Activated naive CD4-positive, alpha-beta T cell treated with anti-CD3 and anti-CD28 coated beads for 36 hours (primary cell): ENCODE data around the gene MRPS35. TPM values are rescaled to one million over a fixed set of nuclear protein-coding genes. Genes with fewer than 3 reads are reported as not detected.
"Not testable (repeated sequence)": the region's sequence is repeated elsewhere in the genome, so short reads cannot be mapped to it uniquely, and the experiment has no call there.

Source experiments
- CTCF ChIA-PET: fragments of 350-600 bp; sonication (Branson Sonifier 250); formaldehyde crosslinking; loops from one replicate; lab custom pipeline; 2021; ENCODE audit warnings: antibody characterized with exemption; lab: Charles Lee
- DNase-seq: peaks from one replicate; pipeline ENCODE4 v3.0.0-alpha.2; 2020
- H3K27ac Mint-ChIP-seq: one replicate; pipeline ENCODE4 v1.8.0; 2021; ENCODE audit warnings: mild to moderate bottlenecking, mixed read lengths
- H3K27me3 Mint-ChIP-seq: one replicate; pipeline ENCODE4 v1.8.0; 2021; ENCODE audit warnings: low read depth, mixed read lengths
- H3K36me3 Mint-ChIP-seq: one replicate; pipeline ENCODE4 v1.8.0; 2021; ENCODE audit warnings: low read depth, mixed read lengths
- H3K4me1 Mint-ChIP-seq: one replicate; pipeline ENCODE4 v1.8.0; 2021; ENCODE audit warnings: low read depth, mixed read lengths
- H3K4me3 Mint-ChIP-seq: one replicate; pipeline ENCODE4 v1.8.0; 2021; ENCODE audit warnings: mild to moderate bottlenecking, moderate library complexity, mixed read lengths
- H3K9me3 Mint-ChIP-seq: one replicate; pipeline ENCODE4 v1.8.0; 2021; ENCODE audit warnings: mixed read lengths
- intact Hi-C: fragments of 100-400 bp; cut with micrococcal nuclease; formaldehyde crosslinking; loops from one replicate; pipeline ENCODE4 v1.15.1; 2023
- total RNA-seq, 2 experiments: library from RNA; stranded (reverse); gene quantifications; one replicate each; pipeline ENCODE4 v1.2.3, GENCODE V29; 2021

MRPS35 gene
- total RNA-seq, 2 experiments from 2014 or later, result 53.1 to 57.6 TPM

GRCh38 chr12:27709932-27710591 is 570 bp upstream of the MRPS35 start:
- intact Hi-C loops, result loop anchor here (1.0 to 10.0 kb wide), 12 partner anchors 70 to 1671 kb away; partner anchors contain the start of genes BMAL2, CCDC91, ERGIC2 and FGFR1OP2
- Mint-ChIP-seq H3K27me3 (no peaks in the 10 kb centered on the region), H3K9me3 (no peaks in the 10 kb centered on the region), H3K4me1 (peaks cover 18% of the 10 kb centered on the region), H3K4me3 (peak overlapping the region; percentile 98), H3K27ac (peak overlapping the region; percentile 92), H3K36me3 (peaks cover 4% of the 10 kb centered on the region)
- CTCF ChIA-PET, result interaction anchor here (1.0 kb wide), 1 partner anchor 11 kb away, joined by 3 read pairs; no protein-coding TSS in a partner anchor
- DNase-seq, result no peak

- Mint-ChIP-seq H3K9me3 (no peaks in the 10 kb centered on the region), H3K36me3 (peaks cover 5% of the 10 kb centered on the region), H3K4me3 (peak overlapping the region; percentile 98), H3K4me1 (peaks cover 19% of the 10 kb centered on the region), H3K27ac (peak overlapping the region; percentile 92), H3K27me3 (no peaks in the 10 kb centered on the region)
- CTCF ChIA-PET, result no interaction called here
- intact Hi-C loops, result loop anchor here (2.0 kb wide), 4 partner anchors 188 to 688 kb away; partner anchors contain the start of genes BMAL2, MED21 and STK38L
- DNase-seq, result peak; percentile 26
Measured at GRCh38 chr12:27711317-27711682, 668 bp downstream of the MRPS35 start.

GRCh38 chr12:27711967-27712366 is 1.3 kb downstream of the MRPS35 start:
- H3K27me3 Mint-ChIP-seq, result no peaks in the 10 kb centered on the region
- H3K4me3 Mint-ChIP-seq, result peak overlapping the region; percentile 17
- CTCF ChIA-PET, result no interaction called here
- no peak overlapping the region for H3K27ac Mint-ChIP-seq
- no peak for DNase-seq
- H3K36me3 Mint-ChIP-seq, result peaks cover 7% of the 10 kb centered on the region
- peaks cover 19% of the 10 kb centered on the region for H3K4me1 Mint-ChIP-seq
- H3K9me3 Mint-ChIP-seq, result no peaks in the 10 kb centered on the region
- intact Hi-C loops, result loop anchor here (2.0 kb wide), 4 partner anchors 189 to 689 kb away; partner anchors contain the start of genes BMAL2, MED21 and STK38L

GRCh38 chr12:27723212-27723611 is 12.6 kb downstream of the MRPS35 start:
- CTCF ChIA-PET, result interaction anchor here (0.6 to 1.8 kb wide), 6 partner anchors 10 to 217 kb away, joined by 3 to 7 read pairs (median 4); no protein-coding TSS in a partner anchor
- H3K4me3 Mint-ChIP-seq, result no peak overlapping the region
- H3K9me3 Mint-ChIP-seq, result no peaks in the 10 kb centered on the region
- peaks cover 13% of the 10 kb centered on the region for H3K36me3 Mint-ChIP-seq
- no peak for DNase-seq
- no peak overlapping the region for H3K27ac Mint-ChIP-seq
- peaks cover 7% of the 10 kb centered on the region for H3K4me1 Mint-ChIP-seq
- no peaks in the 10 kb centered on the region for H3K27me3 Mint-ChIP-seq
- intact Hi-C loops, result no loop called here

GRCh38 chr12:27730097-27730588 is 19.5 kb downstream of the MRPS35 start:
- H3K9me3 Mint-ChIP-seq, result no peaks in the 10 kb centered on the region
- intact Hi-C loops, result loop anchor here (10.0 kb wide), 1 partner anchor 1145 kb away; no protein-coding TSS in a partner anchor
- H3K4me3 Mint-ChIP-seq, result no peak overlapping the region
- CTCF ChIA-PET, result no interaction called here
- no peak for DNase-seq
- H3K4me1 Mint-ChIP-seq, result no peaks in the 10 kb centered on the region
- no peaks in the 10 kb centered on the region for H3K27me3 Mint-ChIP-seq
- peaks cover 14% of the 10 kb centered on the region for H3K36me3 Mint-ChIP-seq
- no peak overlapping the region for H3K27ac Mint-ChIP-seq

GRCh38 chr12:27732281-27732680 is 21.6 kb downstream of the MRPS35 start:
- no peak overlapping the region for H3K27ac Mint-ChIP-seq
- CTCF ChIA-PET, result interaction anchor here (0.6 to 4.0 kb wide), 19 partner anchors 9 to 602 kb away, joined by 3 to 37 read pairs (median 4); partner anchors contain the start of genes KLHL42 and MANSC4
- no peak overlapping the region for H3K4me3 Mint-ChIP-seq
- DNase-seq, result peak; percentile 18
- H3K9me3 Mint-ChIP-seq, result no peaks in the 10 kb centered on the region
- intact Hi-C loops, result loop anchor here (2.0 to 10.0 kb wide), 4 partner anchors 49 to 1587 kb away; partner anchors contain the start of genes KLHL42 and MANSC4
- H3K36me3 Mint-ChIP-seq, result peaks cover 19% of the 10 kb centered on the region
- no peaks in the 10 kb centered on the region for H3K4me1 Mint-ChIP-seq
- H3K27me3 Mint-ChIP-seq, result no peaks in the 10 kb centered on the region

- DNase-seq, result peak; percentile 60
- Mint-ChIP-seq H3K4me1 (no peaks in the 10 kb centered on the region), H3K36me3 (peaks cover 21% of the 10 kb centered on the region), H3K9me3 (no peaks in the 10 kb centered on the region), H3K4me3 (no peak overlapping the region), H3K27me3 (no peaks in the 10 kb centered on the region), H3K27ac (no peak overlapping the region)
- intact Hi-C loops, result loop anchor here (1.0 to 10.0 kb wide), 6 partner anchors 48 to 1586 kb away; partner anchors contain the start of genes KLHL42 and MANSC4
- CTCF ChIA-PET, result interaction anchor here (0.6 to 4.0 kb wide), 19 partner anchors 10 to 603 kb away, joined by 3 to 37 read pairs (median 4); no protein-coding TSS in a partner anchor
Measured at GRCh38 chr12:27733052-27733656, 22.5 kb downstream of the MRPS35 start.

GRCh38 chr12:27733791-27734190 is 23.2 kb downstream of the MRPS35 start:
- Mint-ChIP-seq H3K4me1 (peaks cover 2% of the 10 kb centered on the region), H3K27me3 (no peaks in the 10 kb centered on the region)

GRCh38 chr12:27734321-27734720 is 23.7 kb downstream of the MRPS35 start:
- CTCF ChIA-PET, result interaction anchor here (0.6 to 4.0 kb wide), 7 partner anchors 11 to 222 kb away, joined by 3 to 37 read pairs (median 5); no protein-coding TSS in a partner anchor
- H3K36me3 Mint-ChIP-seq, result peaks cover 21% of the 10 kb centered on the region

More at GRCh38 chr12:27733791-27734190, 23.2 kb downstream of the MRPS35 start:
- no peak for DNase-seq
- no peaks in the 10 kb centered on the region for H3K9me3 Mint-ChIP-seq
- H3K36me3 Mint-ChIP-seq, result peaks cover 21% of the 10 kb centered on the region
- intact Hi-C loops, result loop anchor here (1.0 to 10.0 kb wide), 6 partner anchors 47 to 1585 kb away; partner anchors contain the start of genes KLHL42 and MANSC4
- H3K4me3 Mint-ChIP-seq, result no peak overlapping the region
- no peak overlapping the region for H3K27ac Mint-ChIP-seq
- CTCF ChIA-PET, result interaction anchor here (0.6 to 4.0 kb wide), 14 partner anchors 9 to 222 kb away, joined by 3 to 37 read pairs (median 6); no protein-coding TSS in a partner anchor

GRCh38 chr12:27743601-27744000 is 33.0 kb downstream of the MRPS35 start:
- H3K27me3 Mint-ChIP-seq, result no peaks in the 10 kb centered on the region
- H3K9me3 Mint-ChIP-seq, result no peaks in the 10 kb centered on the region
- peaks cover 13% of the 10 kb centered on the region for H3K4me1 Mint-ChIP-seq
- H3K36me3 Mint-ChIP-seq, result peaks cover 38% of the 10 kb centered on the region
- CTCF ChIA-PET, result no interaction called here
- no peak overlapping the region for H3K27ac Mint-ChIP-seq
- intact Hi-C loops, result no loop called here
- H3K4me3 Mint-ChIP-seq, result no peak overlapping the region
- no peak for DNase-seq

More at GRCh38 chr12:27734321-27734720, 23.7 kb downstream of the MRPS35 start:
- not testable (repeated sequence) for H3K27ac Mint-ChIP-seq, H3K9me3 Mint-ChIP-seq, H3K4me3 Mint-ChIP-seq, DNase-seq, H3K27me3 Mint-ChIP-seq, H3K4me1 Mint-ChIP-seq
- intact Hi-C loops, result loop anchor here (10.0 kb wide), 1 partner anchor 1140 kb away; no protein-coding TSS in a partner anchor

- H3K36me3 Mint-ChIP-seq, result peaks cover 38% of the 10 kb centered on the region
- H3K4me3 Mint-ChIP-seq, intact Hi-C loops, DNase-seq, H3K27me3 Mint-ChIP-seq, H3K27ac Mint-ChIP-seq, H3K9me3 Mint-ChIP-seq, H3K4me1 Mint-ChIP-seq: not testable (repeated sequence)
- CTCF ChIA-PET, result interaction anchor here (1.1 to 1.4 kb wide), 2 partner anchors 10 to 76 kb away, joined by 3 to 4 read pairs; no protein-coding TSS in a partner anchor
Measured at GRCh38 chr12:27745734-27746133, 35.1 kb downstream of the MRPS35 start.
